ENCODE data around the gene GRIK4.

Gene GRIK4

GRCh38 chr11:120875986-120876385, 364.4 kb downstream of the GRIK4 start:
- TF ChIP-seq, protein P1, sequence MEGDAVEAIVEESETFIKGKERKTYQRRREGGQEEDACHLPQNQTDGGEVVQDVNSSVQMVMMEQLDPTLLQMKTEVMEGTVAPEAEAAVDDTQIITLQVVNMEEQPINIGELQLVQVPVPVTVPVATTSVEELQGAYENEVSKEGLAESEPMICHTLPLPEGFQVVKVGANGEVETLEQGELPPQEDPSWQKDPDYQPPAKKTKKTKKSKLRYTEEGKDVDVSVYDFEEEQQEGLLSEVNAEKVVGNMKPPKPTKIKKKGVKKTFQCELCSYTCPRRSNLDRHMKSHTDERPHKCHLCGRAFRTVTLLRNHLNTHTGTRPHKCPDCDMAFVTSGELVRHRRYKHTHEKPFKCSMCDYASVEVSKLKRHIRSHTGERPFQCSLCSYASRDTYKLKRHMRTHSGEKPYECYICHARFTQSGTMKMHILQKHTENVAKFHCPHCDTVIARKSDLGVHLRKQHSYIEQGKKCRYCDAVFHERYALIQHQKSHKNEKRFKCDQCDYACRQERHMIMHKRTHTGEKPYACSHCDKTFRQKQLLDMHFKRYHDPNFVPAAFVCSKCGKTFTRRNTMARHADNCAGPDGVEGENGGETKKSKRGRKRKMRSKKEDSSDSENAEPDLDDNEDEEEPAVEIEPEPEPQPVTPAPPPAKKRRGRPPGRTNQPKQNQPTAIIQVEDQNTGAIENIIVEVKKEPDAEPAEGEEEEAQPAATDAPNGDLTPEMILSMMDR (IDR thresholded peaks at IDR 0.05; ENCODE audit: insufficient read depth, low read length, missing control alignments): no peak
- POLR2A ChIA-PET: no interaction called here
- DNase-seq (ENCODE audit: low read depth, low spot score): no peak
- CTCF ChIA-PET: no interaction called here
- H3K4me3 ChIP-seq (ENCODE audit: low read depth, low read length): no peak overlapping the region

- POLR2A ChIA-PET: no interaction called here
- no peak overlapping the region for H3K4me3 ChIP-seq (ENCODE audit: low read depth, low read length)
- CTCF ChIA-PET: no interaction called here
- DNase-seq (ENCODE audit: low read depth, low spot score): no peak
- TF ChIP-seq, protein P1 (IDR thresholded peaks at IDR 0.05; ENCODE audit: insufficient read depth, low read length, missing control alignments): no peak
These were observed 366.3 kb downstream of the GRIK4 start for GRCh38 chr11:120877746-120878365.

- POLR2A ChIA-PET: no interaction called here
- CTCF ChIA-PET: no interaction called here
These were observed 367.2 kb downstream of the GRIK4 start for GRCh38 chr11:120878781-120879180.

GRCh38 chr11:120880498-120881175, 369.1 kb downstream of the GRIK4 start:
- TF ChIP-seq, protein P1 (IDR thresholded peaks at IDR 0.05; ENCODE audit: insufficient read depth, low read length, missing control alignments): no peak
- ChIA-PET CTCF (no interaction called here), POLR2A (no interaction called here)
- H3K4me3 ChIP-seq (ENCODE audit: low read depth, low read length): no peak overlapping the region
- DNase-seq (ENCODE audit: low read depth, low spot score): no peak

More at GRCh38 chr11:120878781-120879180, 367.2 kb downstream of the GRIK4 start:
- TF ChIP-seq, protein P1 (IDR thresholded peaks at IDR 0.05; ENCODE audit: insufficient read depth, low read length, missing control alignments): no peak
- no peak for DNase-seq (ENCODE audit: low read depth, low spot score)
- no peak overlapping the region for H3K4me3 ChIP-seq (ENCODE audit: low read depth, low read length)

- ChIA-PET CTCF (no interaction called here), POLR2A (no interaction called here)
- H3K4me3 ChIP-seq (ENCODE audit: low read depth, low read length): no peak overlapping the region
- DNase-seq (ENCODE audit: low read depth, low spot score): no peak
- TF ChIP-seq, protein P1 (IDR thresholded peaks at IDR 0.05; ENCODE audit: insufficient read depth, low read length, missing control alignments): no peak
These were observed 370.0 kb downstream of the GRIK4 start for GRCh38 chr11:120881596-120881995.

- H3K4me3 ChIP-seq (ENCODE audit: low read depth, low read length): no peak overlapping the region
- ChIA-PET POLR2A (no interaction called here), CTCF (no interaction called here)
- TF ChIP-seq, protein P1 (IDR thresholded peaks at IDR 0.05; ENCODE audit: insufficient read depth, low read length, missing control alignments): no peak
- DNase-seq (ENCODE audit: low read depth, low spot score): no peak
These were observed 370.6 kb downstream of the GRIK4 start for GRCh38 chr11:120882175-120882574.

Measured in AG04449 (cell line).